Measurements from ENCODE around the gene PGLYRP4.

DNA sequence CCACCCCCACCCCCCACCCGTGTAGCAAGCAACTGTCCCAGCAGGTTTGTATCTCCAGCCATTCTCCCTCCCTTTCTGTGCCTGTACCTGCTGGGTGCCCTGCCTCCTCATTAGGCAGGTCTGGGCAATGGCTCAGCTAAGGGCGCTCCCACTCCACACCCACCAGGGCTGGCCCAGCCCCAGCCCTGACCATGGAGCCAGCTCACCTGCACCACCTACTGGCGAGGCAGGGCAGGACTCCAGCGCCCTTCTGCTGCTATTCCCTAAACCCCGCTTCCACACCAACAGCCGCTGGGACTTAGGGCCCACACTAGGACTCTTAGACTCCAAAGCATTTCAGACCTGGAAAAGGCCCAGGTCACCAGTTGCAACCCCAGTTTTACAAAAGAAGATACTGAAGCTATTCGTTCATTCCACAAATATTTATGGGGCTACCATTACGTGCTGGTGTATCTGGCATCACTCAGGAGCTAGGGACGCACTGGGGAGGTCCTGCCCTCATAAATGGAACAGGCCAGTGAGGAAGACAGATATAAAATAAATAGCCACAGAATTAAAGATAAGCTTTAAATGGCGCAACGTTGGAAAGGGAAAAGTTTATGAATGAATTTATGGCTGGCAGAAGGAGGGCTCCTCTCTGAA is 59.9 kb downstream of the PGLYRP4 start:
- no peak for TF ChIP-seq HDGF (IDR thresholded peaks at IDR 0.05; ENCODE audit: borderline replicate concordance)
- TF ChIP-seq FOXM1 (IDR thresholded peaks at IDR 0.05; ENCODE audit: borderline replicate concordance) = no peak
- TF ChIP-seq SUZ12 (IDR thresholded peaks at IDR 0.05) = no peak
- TF ChIP-seq, protein P1, sequence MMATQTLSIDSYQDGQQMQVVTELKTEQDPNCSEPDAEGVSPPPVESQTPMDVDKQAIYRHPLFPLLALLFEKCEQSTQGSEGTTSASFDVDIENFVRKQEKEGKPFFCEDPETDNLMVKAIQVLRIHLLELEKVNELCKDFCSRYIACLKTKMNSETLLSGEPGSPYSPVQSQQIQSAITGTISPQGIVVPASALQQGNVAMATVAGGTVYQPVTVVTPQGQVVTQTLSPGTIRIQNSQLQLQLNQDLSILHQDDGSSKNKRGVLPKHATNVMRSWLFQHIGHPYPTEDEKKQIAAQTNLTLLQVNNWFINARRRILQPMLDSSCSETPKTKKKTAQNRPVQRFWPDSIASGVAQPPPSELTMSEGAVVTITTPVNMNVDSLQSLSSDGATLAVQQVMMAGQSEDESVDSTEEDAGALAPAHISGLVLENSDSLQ (IDR thresholded peaks at IDR 0.05) = no peak
- TF ChIP-seq FOXK2 (IDR thresholded peaks at IDR 0.05) = no peak
- TF ChIP-seq SP1 (IDR thresholded peaks at IDR 0.05) = no peak
- no peak for TF ChIP-seq LEF1 (IDR thresholded peaks at IDR 0.05; ENCODE audit: borderline replicate concordance)
- no peak for TF ChIP-seq ARNT (IDR thresholded peaks at IDR 0.05)
- no peak for TF ChIP-seq ELF4 (IDR thresholded peaks at IDR 0.05)
- no peak for TF ChIP-seq L3MBTL2 (conservative IDR thresholded peaks at IDR 0.05)
- TF ChIP-seq CTBP1 (IDR thresholded peaks at IDR 0.05; ENCODE audit: borderline replicate concordance) = no peak
- no peak for TF ChIP-seq ZNF384 (IDR thresholded peaks at IDR 0.05)
